Panc1 (cell line): Measurements from ENCODE around the gene KRT34.

Experiments used
- CTCF ChIP-seq: fragments of 450-650 bp; IDR thresholded peaks from 2 replicates; pipeline ENCODE4 v1.5.1; 2017; ENCODE audit warnings: mild to moderate bottlenecking
- POLR2AphosphoS5 ChIP-seq: IDR thresholded peaks from 2 replicates; pipeline ENCODE4 v1.6.1; 2012; ENCODE audit warnings: mild to moderate bottlenecking, low read depth, low read length, moderate library complexity
- REST ChIP-seq, 2 experiments: IDR thresholded peaks; 2 replicates each; pipeline ENCODE4 v1.6.1; 2011 to 2012; ENCODE audit warnings: low read depth in 2 of 2, control low read depth in 1 of 2, low read length in 1 of 2, mild to moderate bottlenecking in 1 of 2, moderate library complexity in 1 of 2; ENCODE audit not compliant: insufficient read depth in 1 of 2
- SIN3A ChIP-seq: IDR thresholded peaks from 2 replicates; pipeline ENCODE4 v1.6.1; 2012; ENCODE audit warnings: low read depth, mild to moderate bottlenecking, low read length, moderate library complexity, borderline replicate concordance; ENCODE audit not compliant: insufficient read depth

GRCh38 chr17:41403404-41404023, 21.4 kb upstream of the KRT34 start:
- TF ChIP-seq REST (IDR thresholded peaks at IDR 0.05; ENCODE audit: insufficient read depth in 1 of 2, low read depth in 2 of 2, low read length in 1 of 2) (no peak), CTCF (no peak), SIN3A (no peak), POLR2AphosphoS5 (no peak)
